ENCODE measurements around the gene PHLDA1. TPM values are rescaled to one million over a fixed set of nuclear protein-coding genes. Genes with fewer than 3 reads are reported as not detected.

Gene PHLDA1
- total RNA-seq, 3 donors from 2014 or later (not counting 1 experiment from before 2014, with no cell fraction given): 11.1 to 24.0 (median 19.1) TPM

- H3K27me3 ChIP-seq (ENCODE audit: control insufficient read depth, insufficient read depth, low read length): no peaks in the 10 kb centered on the region
- no peak for TF ChIP-seq CTCF (IDR thresholded peaks at IDR 0.05)
- Mint-ChIP-seq H3K27ac (peak overlapping the region; percentile 99 to 100), H3K36me3 (no peaks in the 10 kb centered on the region), H3K9me3 (no peaks in the 10 kb centered on the region), H3K27me3 (ENCODE audit: low read depth in 2 of 2) (no peaks in the 10 kb centered on the region), H3K4me1 (peaks cover 36 to 37% of the 10 kb centered on the region in 2 donors), H3K4me3 (peak overlapping the region; percentile 84)
- H3K4me3 ChIP-seq (ENCODE audit: low read length): no peak overlapping the region
- no peaks in the 10 kb centered on the region for H3K36me3 ChIP-seq (ENCODE audit: control insufficient read depth, insufficient read depth, low read length)
- 2% methylated on average over 5 of the region's 5 CpGs for WGBS (ENCODE audit: insufficient coverage)
- H3K9me3 ChIP-seq (ENCODE audit: control insufficient read depth, insufficient read depth, low read length): no peaks in the 10 kb centered on the region
- DNase-seq (peak; percentile 75 to 84), ATAC-seq (peak; percentile 76 to 90 (median 82))
- peaks cover 27% of the 10 kb centered on the region for H3K4me1 ChIP-seq (ENCODE audit: control insufficient read depth, insufficient read depth, low read length)
- intact Hi-C loops (cut with micrococcal nuclease): loop anchor here (1.0 kb wide), 3 partner anchors 11 to 76 kb away; partner anchors contain the start of gene PHLDA1
- H3K27ac ChIP-seq (ENCODE audit: low read length): peak overlapping the region; percentile 92
These were observed 11.3 kb downstream of the PHLDA1 start for GRCh38 chr12:76020281-76020680.

- Histone ChIP-seq H3K9me3 (ENCODE audit: control insufficient read depth, insufficient read depth, low read length) (no peaks in the 10 kb centered on the region), H3K4me3 (ENCODE audit: low read length) (no peak overlapping the region), H3K27me3 (ENCODE audit: control insufficient read depth, insufficient read depth, low read length) (no peaks in the 10 kb centered on the region), H3K27ac (ENCODE audit: low read length) (no peak overlapping the region), H3K36me3 (ENCODE audit: control insufficient read depth, insufficient read depth, low read length) (no peaks in the 10 kb centered on the region), H3K4me1 (ENCODE audit: control insufficient read depth, insufficient read depth, low read length) (peaks cover 27% of the 10 kb centered on the region)
- Mint-ChIP-seq H3K36me3 (no peaks in the 10 kb centered on the region), H3K4me3 (peak overlapping the region; percentile 59), H3K4me1 (peaks cover 36 to 37% of the 10 kb centered on the region in 2 donors), H3K27me3 (ENCODE audit: low read depth in 2 of 2) (no peaks in the 10 kb centered on the region), H3K9me3 (no peaks in the 10 kb centered on the region), H3K27ac (peak overlapping the region; percentile 55 to 100)
- 92% methylated on average over 1 of the region's 1 CpG for WGBS (ENCODE audit: insufficient coverage)
- TF ChIP-seq CTCF (IDR thresholded peaks at IDR 0.05): no peak
- no peak for DNase-seq
- intact Hi-C loops (cut with micrococcal nuclease): no loop called here
- ATAC-seq: no peak
These were observed 12.9 kb downstream of the PHLDA1 start for GRCh38 chr12:76018672-76019071.

- Mint-ChIP-seq H3K9me3 (no peaks in the 10 kb centered on the region), H3K4me3 (no peak overlapping the region), H3K4me1 (peaks cover 36 to 37% of the 10 kb centered on the region in 2 donors), H3K27ac (peak overlapping the region; percentile 55 to 100), H3K36me3 (no peaks in the 10 kb centered on the region), H3K27me3 (ENCODE audit: low read depth in 2 of 2) (no peaks in the 10 kb centered on the region)
- H3K4me3 ChIP-seq (ENCODE audit: low read length): no peak overlapping the region
- ATAC-seq: no peak
- H3K27me3 ChIP-seq (ENCODE audit: control insufficient read depth, insufficient read depth, low read length): no peaks in the 10 kb centered on the region
- H3K4me1 ChIP-seq (ENCODE audit: control insufficient read depth, insufficient read depth, low read length): peaks cover 27% of the 10 kb centered on the region
- DNase-seq: no peak
- H3K27ac ChIP-seq (ENCODE audit: low read length): no peak overlapping the region
- TF ChIP-seq CTCF (IDR thresholded peaks at IDR 0.05): no peak
- WGBS (ENCODE audit: insufficient coverage): 95% methylated on average over 6 of the region's 6 CpGs
- no peaks in the 10 kb centered on the region for H3K36me3 ChIP-seq (ENCODE audit: control insufficient read depth, insufficient read depth, low read length)
- H3K9me3 ChIP-seq (ENCODE audit: control insufficient read depth, insufficient read depth, low read length): no peaks in the 10 kb centered on the region
- intact Hi-C loops (cut with micrococcal nuclease): no loop called here
These were observed 13.5 kb downstream of the PHLDA1 start for GRCh38 chr12:76018111-76018510.

- no peak for DNase-seq
- Histone ChIP-seq H3K27ac (ENCODE audit: low read length) (no peak overlapping the region), H3K36me3 (ENCODE audit: control insufficient read depth, insufficient read depth, low read length) (no peaks in the 10 kb centered on the region), H3K4me3 (ENCODE audit: low read length) (no peak overlapping the region), H3K4me1 (ENCODE audit: control insufficient read depth, insufficient read depth, low read length) (no peaks in the 10 kb centered on the region), H3K9me3 (ENCODE audit: control insufficient read depth, insufficient read depth, low read length) (no peaks in the 10 kb centered on the region), H3K27me3 (ENCODE audit: control insufficient read depth, insufficient read depth, low read length) (no peaks in the 10 kb centered on the region)
- Mint-ChIP-seq H3K4me3 (no peak overlapping the region), H3K27me3 (ENCODE audit: low read depth in 2 of 2) (peaks cover 0 to 5% of the 10 kb centered on the region in 2 donors), H3K27ac (no peak overlapping the region), H3K36me3 (no peaks in the 10 kb centered on the region), H3K9me3 (no peaks in the 10 kb centered on the region), H3K4me1 (peaks cover 9 to 13% of the 10 kb centered on the region in 2 donors)
- TF ChIP-seq CTCF (IDR thresholded peaks at IDR 0.05): no peak
- 96% methylated on average over 7 of the region's 8 CpGs for WGBS (ENCODE audit: insufficient coverage)
- ATAC-seq: no peak
- intact Hi-C loops (cut with micrococcal nuclease): no loop called here
These were observed 17.6 kb downstream of the PHLDA1 start for GRCh38 chr12:76014007-76014406.

All from natural killer cell (primary cell).